Measurements from ENCODE around the gene FKBP5. TPM values are rescaled to one million over a fixed set of nuclear protein-coding genes. Genes with fewer than 3 reads are reported as not detected.

FKBP5 gene
- total and polyA plus RNA-seq, 10 of the 15 experiments (the other 5 are each of a cell fraction or from before 2014, with no cell fraction given) = 29.0 to 123 (median 62.3) TPM

- Histone ChIP-seq H3K27ac (ENCODE audit: control insufficient read depth, insufficient read depth) (peak overlapping the region; percentile 34; the same call in 1 of the 2 replicates), H4K20me1 (ENCODE audit: control insufficient read depth, insufficient read depth) (no peaks in the 10 kb centered on the region), H3K4me1 (ENCODE audit: control insufficient read depth, insufficient read depth, low read length) (peaks cover 23% of the 10 kb centered on the region), H3K4me2 (ENCODE audit: control insufficient read depth, insufficient read depth) (peak overlapping the region; percentile 63), H2AFZ (ENCODE audit: control insufficient read depth, low read depth, low read length) (peak overlapping the region; percentile 23), H3K9me3 (replicated peaks; ENCODE audit: control insufficient read depth, insufficient read depth, low read length) (no peaks in the 10 kb centered on the region), H3K27me3 (replicated peaks in 1 of 2; ENCODE audit: control insufficient read depth in 2 of 2, insufficient read depth in 2 of 2, low read length in 1 of 2) (no peaks in the 10 kb centered on the region), H3K79me2 (ENCODE audit: control insufficient read depth, insufficient read depth, low read length) (no peaks in the 10 kb centered on the region), H3K4me3 (no peak overlapping the region), H3K36me3 (ENCODE audit: control insufficient read depth in 2 of 2, insufficient read depth in 2 of 2, low read length in 1 of 2) (no peaks in the 10 kb centered on the region; a peak in 1 of 4 replicates), H3K9ac (ENCODE audit: control insufficient read depth, insufficient read depth, low read length) (no peak overlapping the region)
- intact Hi-C loops (cut with micrococcal nuclease; ENCODE audit: unreplicated experiment) = no loop called here
- SMC1A ChIA-PET (ENCODE audit: uncharacterized antibody, unreplicated experiment) = interaction anchor here (0.6 to 3.4 kb wide), 15 partner anchors 13 to 135 kb away, joined by 3 to 17 read pairs (median 3); partner anchors contain the start of gene ARMC12
- BruUV-seq (replicated peaks) = no TSS peak
- FAIRE-seq = no peak
- no peak for ATAC-seq
- CTCF ChIA-PET = interaction anchor here (1.3 to 4.5 kb wide), 7 partner anchors 10 to 135 kb away, joined by 3 to 26 read pairs (median 5); partner anchors contain the start of gene ARMC12
- TF ChIP-seq RUNX3 (IDR thresholded peaks at IDR 0.05; ENCODE audit: low read length) (peak; percentile 66), RBBP5 (conservative IDR thresholded peaks at IDR 0.05) (no peak)
- DNase-seq (ENCODE audit: low read depth, low spot score) = no peak
- in situ Hi-C loops (cut with MboI) = no loop called here
- 35% methylated on average over 8 of the region's 8 CpGs for WGBS (ENCODE audit: insufficient coverage, insufficient replicate concordance, low lambda C conversion rate, missing lambda C conversion rate)
- POLR2A ChIA-PET = interaction anchor here (0.6 to 1.7 kb wide), 4 partner anchors 9 to 130 kb away, joined by 3 to 5 read pairs (median 4); no protein-coding TSS in a partner anchor
- RAD21 ChIA-PET (ENCODE audit: unreplicated experiment) = interaction anchor here (0.7 to 1.9 kb wide), 2 partner anchors 16 to 135 kb away, joined by 3 to 5 read pairs (median 4); no protein-coding TSS in a partner anchor
Observed at GRCh38 chr6:35601331-35602132, 87.2 kb downstream of the FKBP5 start.

GRCh38 chr6:35600659-35601125 lies 88.0 kb downstream of the FKBP5 start:
- no peak overlapping the region for H2AFZ ChIP-seq (ENCODE audit: control insufficient read depth, low read depth, low read length)
- DNase-seq (ENCODE audit: low read depth, low spot score) = no peak
- in situ Hi-C loops (cut with MboI) = no loop called here
- no peak overlapping the region for H3K4me3 ChIP-seq
- WGBS (ENCODE audit: insufficient coverage, insufficient replicate concordance, low lambda C conversion rate, missing lambda C conversion rate) = 64% methylated on average over 1 of the region's 1 CpG
- ATAC-seq = no peak
- H3K4me2 ChIP-seq (ENCODE audit: control insufficient read depth, insufficient read depth) = no peak overlapping the region
- ChIA-PET CTCF (interaction anchor here (0.7 to 4.5 kb wide), 5 partner anchors 9 to 136 kb away, joined by 3 to 26 read pairs (median 5); partner anchors contain the start of gene ARMC12), RAD21 (ENCODE audit: unreplicated experiment) (interaction anchor here (1.0 kb wide), 1 partner anchor 135 kb away, joined by 4 read pairs; no protein-coding TSS in a partner anchor), POLR2A (interaction anchor here (1.1 kb wide), 1 partner anchor 131 kb away, joined by 3 read pairs; no protein-coding TSS in a partner anchor), SMC1A (ENCODE audit: uncharacterized antibody, unreplicated experiment) (interaction anchor here (1.1 to 3.4 kb wide), 9 partner anchors 13 to 136 kb away, joined by 3 to 17 read pairs (median 3); no protein-coding TSS in a partner anchor)
- H3K27ac ChIP-seq (ENCODE audit: control insufficient read depth, insufficient read depth) = no peak overlapping the region
- H4K20me1 ChIP-seq (ENCODE audit: control insufficient read depth, insufficient read depth) = no peaks in the 10 kb centered on the region
- H3K27me3 ChIP-seq (replicated peaks in 1 of 2; ENCODE audit: control insufficient read depth in 2 of 2, insufficient read depth in 2 of 2, low read length in 1 of 2) = no peaks in the 10 kb centered on the region
- FAIRE-seq = no peak
- H3K9me3 ChIP-seq (replicated peaks; ENCODE audit: control insufficient read depth, insufficient read depth, low read length) = no peaks in the 10 kb centered on the region
- H3K4me1 ChIP-seq (ENCODE audit: control insufficient read depth, insufficient read depth, low read length) = peaks cover 18% of the 10 kb centered on the region
- H3K9ac ChIP-seq (ENCODE audit: control insufficient read depth, insufficient read depth, low read length) = no peak overlapping the region
- H3K36me3 ChIP-seq (ENCODE audit: control insufficient read depth in 2 of 2, insufficient read depth in 2 of 2, low read length in 1 of 2) = no peaks in the 10 kb centered on the region; a peak in 1 of 4 replicates
- H3K79me2 ChIP-seq (ENCODE audit: control insufficient read depth, insufficient read depth, low read length) = no peaks in the 10 kb centered on the region
- no TSS peak for BruUV-seq (replicated peaks)
- intact Hi-C loops (cut with micrococcal nuclease; ENCODE audit: unreplicated experiment) = no loop called here
- TF ChIP-seq, protein P1, sequence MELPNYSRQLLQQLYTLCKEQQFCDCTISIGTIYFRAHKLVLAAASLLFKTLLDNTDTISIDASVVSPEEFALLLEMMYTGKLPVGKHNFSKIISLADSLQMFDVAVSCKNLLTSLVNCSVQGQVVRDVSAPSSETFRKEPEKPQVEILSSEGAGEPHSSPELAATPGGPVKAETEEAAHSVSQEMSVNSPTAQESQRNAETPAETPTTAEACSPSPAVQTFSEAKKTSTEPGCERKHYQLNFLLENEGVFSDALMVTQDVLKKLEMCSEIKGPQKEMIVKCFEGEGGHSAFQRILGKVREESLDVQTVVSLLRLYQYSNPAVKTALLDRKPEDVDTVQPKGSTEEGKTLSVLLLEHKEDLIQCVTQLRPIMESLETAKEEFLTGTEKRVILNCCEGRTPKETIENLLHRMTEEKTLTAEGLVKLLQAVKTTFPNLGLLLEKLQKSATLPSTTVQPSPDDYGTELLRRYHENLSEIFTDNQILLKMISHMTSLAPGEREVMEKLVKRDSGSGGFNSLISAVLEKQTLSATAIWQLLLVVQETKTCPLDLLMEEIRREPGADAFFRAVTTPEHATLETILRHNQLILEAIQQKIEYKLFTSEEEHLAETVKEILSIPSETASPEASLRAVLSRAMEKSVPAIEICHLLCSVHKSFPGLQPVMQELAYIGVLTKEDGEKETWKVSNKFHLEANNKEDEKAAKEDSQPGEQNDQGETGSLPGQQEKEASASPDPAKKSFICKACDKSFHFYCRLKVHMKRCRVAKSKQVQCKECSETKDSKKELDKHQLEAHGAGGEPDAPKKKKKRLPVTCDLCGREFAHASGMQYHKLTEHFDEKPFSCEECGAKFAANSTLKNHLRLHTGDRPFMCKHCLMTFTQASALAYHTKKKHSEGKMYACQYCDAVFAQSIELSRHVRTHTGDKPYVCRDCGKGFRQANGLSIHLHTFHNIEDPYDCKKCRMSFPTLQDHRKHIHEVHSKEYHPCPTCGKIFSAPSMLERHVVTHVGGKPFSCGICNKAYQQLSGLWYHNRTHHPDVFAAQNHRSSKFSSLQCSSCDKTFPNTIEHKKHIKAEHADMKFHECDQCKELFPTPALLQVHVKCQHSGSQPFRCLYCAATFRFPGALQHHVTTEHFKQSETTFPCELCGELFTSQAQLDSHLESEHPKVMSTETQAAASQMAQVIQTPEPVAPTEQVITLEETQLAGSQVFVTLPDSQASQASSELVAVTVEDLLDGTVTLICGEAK (IDR thresholded peaks at IDR 0.05; ENCODE audit: borderline replicate concordance) = no peak
- TF ChIP-seq, protein P2, sequence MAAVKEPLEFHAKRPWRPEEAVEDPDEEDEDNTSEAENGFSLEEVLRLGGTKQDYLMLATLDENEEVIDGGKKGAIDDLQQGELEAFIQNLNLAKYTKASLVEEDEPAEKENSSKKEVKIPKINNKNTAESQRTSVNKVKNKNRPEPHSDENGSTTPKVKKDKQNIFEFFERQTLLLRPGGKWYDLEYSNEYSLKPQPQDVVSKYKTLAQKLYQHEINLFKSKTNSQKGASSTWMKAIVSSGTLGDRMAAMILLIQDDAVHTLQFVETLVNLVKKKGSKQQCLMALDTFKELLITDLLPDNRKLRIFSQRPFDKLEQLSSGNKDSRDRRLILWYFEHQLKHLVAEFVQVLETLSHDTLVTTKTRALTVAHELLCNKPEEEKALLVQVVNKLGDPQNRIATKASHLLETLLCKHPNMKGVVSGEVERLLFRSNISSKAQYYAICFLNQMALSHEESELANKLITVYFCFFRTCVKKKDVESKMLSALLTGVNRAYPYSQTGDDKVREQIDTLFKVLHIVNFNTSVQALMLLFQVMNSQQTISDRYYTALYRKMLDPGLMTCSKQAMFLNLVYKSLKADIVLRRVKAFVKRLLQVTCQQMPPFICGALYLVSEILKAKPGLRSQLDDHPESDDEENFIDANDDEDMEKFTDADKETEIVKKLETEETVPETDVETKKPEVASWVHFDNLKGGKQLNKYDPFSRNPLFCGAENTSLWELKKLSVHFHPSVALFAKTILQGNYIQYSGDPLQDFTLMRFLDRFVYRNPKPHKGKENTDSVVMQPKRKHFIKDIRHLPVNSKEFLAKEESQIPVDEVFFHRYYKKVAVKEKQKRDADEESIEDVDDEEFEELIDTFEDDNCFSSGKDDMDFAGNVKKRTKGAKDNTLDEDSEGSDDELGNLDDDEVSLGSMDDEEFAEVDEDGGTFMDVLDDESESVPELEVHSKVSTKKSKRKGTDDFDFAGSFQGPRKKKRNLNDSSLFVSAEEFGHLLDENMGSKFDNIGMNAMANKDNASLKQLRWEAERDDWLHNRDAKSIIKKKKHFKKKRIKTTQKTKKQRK (IDR thresholded peaks at IDR 0.05; ENCODE audit: low read depth, low read length) = no peak
- TF ChIP-seq CREB1 (IDR thresholded peaks at IDR 0.05; ENCODE audit: low read depth) (no peak), ESRRA (IDR thresholded peaks at IDR 0.05; ENCODE audit: low read length) (no peak), POU2F2 (IDR thresholded peaks at IDR 0.05; ENCODE audit: borderline replicate concordance, low read depth, low read length) (no peak)

All from GM12878 (cell line).